H1 (cell line): Measurements from ENCODE around the gene ALG2. TPM values are rescaled to one million over a fixed set of nuclear protein-coding genes. Genes with fewer than 3 reads are reported as not detected.

Experiments used
- CTCF ChIA-PET: fragments of 300-600 bp; sonication (Branson Sonifier 250); formaldehyde crosslinking; loops from one replicate; lab custom pipeline; 2021; ENCODE audit not compliant: partially characterized antibody; lab: Charles Lee
- POLR2A ChIA-PET: fragments of 300-600 bp; sonication (Branson Sonifier 250); formaldehyde crosslinking; loops from one replicate; lab custom pipeline; 2021; ENCODE audit warnings: inconsistent platforms; ENCODE audit not compliant: partially characterized antibody; lab: Charles Lee
- DNase-seq, 2 experiments: peaks; one replicate each; pipeline versions ENCODE4 v3.0.0 to v3.0.0-alpha.2; 2010 to 2022; ENCODE audit warnings: low spot score in 2 of 2, low read depth in 1 of 2, mixed read lengths in 1 of 2
- FAIRE-seq: peaks from 2 replicates; lab custom pipeline; 2011; peaks lifted over from hg19 to GRCh38; lab: Jason Lieb, UNC
- H2AFZ ChIP-seq: 2 replicates; pipeline ENCODE4 v1.8.1; 2012; ENCODE audit warnings: low read length, inconsistent platforms
- H2AK5ac ChIP-seq: 2 replicates; pipeline ENCODE4 v1.6.1; 2013; ENCODE audit warnings: low read depth, low read length
- H2BK120ac ChIP-seq: replicated peaks from 2 replicates; pipeline ENCODE3; 2013; ENCODE audit warnings: low read depth, low read length, inconsistent platforms
- H2BK12ac ChIP-seq: 2 replicates; pipeline ENCODE4 v1.6.1; 2013; ENCODE audit warnings: low read depth, low read length
- H2BK15ac ChIP-seq: 2 replicates; pipeline ENCODE4 v1.6.1; 2013; ENCODE audit warnings: low read length
- H2BK20ac ChIP-seq: 2 replicates; pipeline ENCODE4 v1.6.1; 2013; ENCODE audit warnings: low read length
- H2BK5ac ChIP-seq: 2 replicates; pipeline ENCODE4 v1.6.1; 2013; ENCODE audit warnings: low read depth, low read length
- H3K14ac ChIP-seq: 2 replicates; pipeline ENCODE4 v1.6.1; 2013; ENCODE audit warnings: inconsistent platforms; ENCODE audit not compliant: insufficient read length
- H3K18ac ChIP-seq: 2 replicates; pipeline ENCODE4 v1.6.1; 2013; ENCODE audit warnings: low read length; ENCODE audit errors: extremely low read depth
- H3K23ac ChIP-seq: 2 replicates; pipeline ENCODE4 v1.6.1; 2013; ENCODE audit warnings: inconsistent platforms; ENCODE audit not compliant: insufficient read length
- H3K23me2 ChIP-seq: 2 replicates; pipeline ENCODE4 v1.6.1; 2013; ENCODE audit warnings: low read depth, low read length
- H3K27ac ChIP-seq: 2 replicates; pipeline ENCODE4 v1.6.1; 2011; ENCODE audit warnings: low read depth, low read length, inconsistent platforms
- H3K27me3 ChIP-seq, 4 experiments: replicated peaks in 1 of 4; 1 replicate in 1 of 4; 2 replicates in 3 of 4; pipeline versions ENCODE4 v1.6.1 to v1.8.1; 2011 to 2013; ENCODE audit warnings: low read length in 3 of 4, mild to moderate bottlenecking in 3 of 4, inconsistent platforms in 2 of 4, mixed read lengths in 2 of 4, moderate library complexity in 1 of 4; ENCODE audit not compliant: control insufficient read depth in 3 of 4, insufficient read depth in 3 of 4; ENCODE audit errors: extremely low read depth in 1 of 4
- H3K36me3 ChIP-seq, 4 experiments: 2 replicates each; pipeline versions ENCODE4 v1.6.1 to v1.8.1; 2011 to 2013; ENCODE audit warnings: mild to moderate bottlenecking in 4 of 4, low read length in 3 of 4, moderate library complexity in 2 of 4, control low read depth in 1 of 4, inconsistent platforms in 1 of 4; ENCODE audit not compliant: insufficient read depth in 4 of 4, control insufficient read depth in 2 of 4
- H3K4ac ChIP-seq: replicated peaks from 2 replicates; pipeline ENCODE3; 2013; ENCODE audit warnings: low read length, low read depth, mixed read lengths, inconsistent platforms; ENCODE audit not compliant: insufficient read length
- H3K4me1 ChIP-seq, 4 experiments: replicated peaks in 1 of 4; 1 replicate in 1 of 4; 2 replicates in 3 of 4; pipeline versions ENCODE4 v1.6.1 to v1.8.1; 2011 to 2013; ENCODE audit warnings: low read length in 3 of 4, inconsistent platforms in 2 of 4, mixed read lengths in 1 of 4; ENCODE audit not compliant: insufficient read depth in 4 of 4, control insufficient read depth in 3 of 4
- H3K4me2 ChIP-seq, 2 experiments: 2 replicates each; pipeline versions ENCODE4 v1.6.1 to v1.8.1; 2011 to 2013; ENCODE audit warnings: low read depth in 2 of 2, low read length in 2 of 2, control low read depth in 1 of 2, inconsistent platforms in 1 of 2, mild to moderate bottlenecking in 1 of 2; ENCODE audit not compliant: insufficient read depth in 1 of 2
- H3K4me3 ChIP-seq, 4 experiments: fragments of 200-600, 300-600 bp in 1 of 4; sonication (generic), shearing (Covaris generic), sonication (Bioruptor Twin) in 1 of 4; 2 replicates each; pipeline versions ENCODE4 v1.5.1 to v1.8.1; 2011 to 2016; ENCODE audit warnings: low read length in 4 of 4, low read depth in 3 of 4, control low read depth in 2 of 4, inconsistent platforms in 2 of 4, mild to moderate bottlenecking in 2 of 4, mixed read lengths in 1 of 4, moderate library complexity in 1 of 4; ENCODE audit not compliant: insufficient read depth in 2 of 4; ENCODE audit errors: extremely low read depth in 1 of 4
- H3K56ac ChIP-seq: replicated peaks from 2 replicates; pipeline ENCODE3; 2013; ENCODE audit warnings: low read depth, mild to moderate bottlenecking, mixed read lengths, low read length, inconsistent platforms; ENCODE audit not compliant: insufficient read length
- H3K79me1 ChIP-seq: 2 replicates; pipeline ENCODE4 v1.6.1; 2013; ENCODE audit warnings: low read depth, low read length, control low read depth
- H3K79me2 ChIP-seq, 2 experiments: 2 replicates each; pipeline versions ENCODE4 v1.6.1 to v1.8.1; 2012 to 2013; ENCODE audit warnings: low read length in 2 of 2, mild to moderate bottlenecking in 2 of 2, inconsistent platforms in 1 of 2; ENCODE audit not compliant: insufficient read depth in 2 of 2, control insufficient read depth in 1 of 2
- H3K9ac ChIP-seq, 4 experiments: replicated peaks in 1 of 4; 1 replicate in 1 of 4; 2 replicates in 3 of 4; pipeline versions ENCODE4 v1.6.1 to v1.8.1; 2011 to 2013; ENCODE audit warnings: low read depth in 3 of 4, low read length in 3 of 4, control low read depth in 2 of 4, mild to moderate bottlenecking in 2 of 4, moderate library complexity in 2 of 4, inconsistent platforms in 1 of 4; ENCODE audit errors: extremely low read depth in 1 of 4
- H3K9me3 ChIP-seq, 2 experiments: 2 replicates each; pipeline versions ENCODE4 v1.6.1 to v1.8.1; 2012 to 2013; ENCODE audit warnings: mild to moderate bottlenecking in 2 of 2, moderate library complexity in 2 of 2, control low read depth in 1 of 2, inconsistent platforms in 1 of 2, low read depth in 1 of 2, low read length in 1 of 2, mixed read lengths in 1 of 2; ENCODE audit not compliant: insufficient read depth in 2 of 2
- H4K20me1 ChIP-seq, 2 experiments: replicated peaks in 1 of 2; 2 replicates each; pipeline versions ENCODE3 to v1.8.1; 2011 to 2013; ENCODE audit warnings: inconsistent platforms in 2 of 2, low read length in 2 of 2, mild to moderate bottlenecking in 1 of 2; ENCODE audit not compliant: insufficient read depth in 2 of 2, control insufficient read depth in 1 of 2
- H4K5ac ChIP-seq: 2 replicates; pipeline ENCODE4 v1.6.1; 2013; ENCODE audit warnings: low read length, low read depth, mixed read lengths, inconsistent platforms; ENCODE audit not compliant: insufficient read length
- H4K8ac ChIP-seq: 2 replicates; pipeline ENCODE4 v1.8.0; 2013; ENCODE audit warnings: mild to moderate bottlenecking, moderate library complexity, low read length, inconsistent platforms; ENCODE audit not compliant: insufficient read depth; ENCODE audit errors: extremely low read depth
- H4K91ac ChIP-seq: replicated peaks from 2 replicates; pipeline ENCODE3; 2013; ENCODE audit warnings: low read length, mixed read lengths, inconsistent platforms; ENCODE audit not compliant: insufficient read length
- ASH2L ChIP-seq: fragments of 200-600, 300-600 bp; sonication (generic); IDR thresholded peaks from one replicate; pipeline ENCODE4 v1.7.1; 2017; ENCODE audit warnings: low read length
- CBX8 ChIP-seq: fragments of 300-800, 300-1000 bp; sonication (generic); IDR thresholded peaks from 2 replicates; pipeline ENCODE4 v1.7.1; 2016; ENCODE audit warnings: low read depth, low read length, borderline replicate concordance
- CREB1 ChIP-seq: IDR thresholded peaks from 2 replicates; pipeline ENCODE4 v1.6.1; 2012; ENCODE audit warnings: inconsistent platforms
- CTCF ChIP-seq, 3 experiments: IDR thresholded peaks; 1 replicate in 2 of 3; 2 replicates in 1 of 3; pipeline versions ENCODE4 v1.5.1 to v1.6.1; 2011; ENCODE audit warnings: low read length in 3 of 3, mild to moderate bottlenecking in 3 of 3, inconsistent platforms in 2 of 3, low read depth in 1 of 3, moderate library complexity in 1 of 3; ENCODE audit not compliant: insufficient read depth in 1 of 3; ENCODE audit errors: control extremely low read depth in 1 of 3
- EZH2 ChIP-seq: fragments of 200-600 bp; sonication (generic); IDR thresholded peaks from 2 replicates; pipeline ENCODE4 v1.7.1; 2012; ENCODE audit warnings: low read depth, mild to moderate bottlenecking, moderate library complexity, low read length, inconsistent platforms; ENCODE audit not compliant: severe bottlenecking
- FOSL1 ChIP-seq: IDR thresholded peaks from 2 replicates; pipeline ENCODE4 v1.6.1; 2011; ENCODE audit warnings: mild to moderate bottlenecking, low read depth, low read length, moderate library complexity; ENCODE audit not compliant: insufficient read depth
- MAFK ChIP-seq: IDR thresholded peaks from 2 replicates; pipeline ENCODE4 v1.6.1; 2012; ENCODE audit warnings: low read depth, mild to moderate bottlenecking, improper control_type of control experiment, low read length
- NRF1 ChIP-seq: IDR thresholded peaks from 2 replicates; pipeline ENCODE4 v1.6.1; 2011; ENCODE audit warnings: mild to moderate bottlenecking, low read depth, low read length, improper control_type of control experiment
- POLR2A ChIP-seq, 2 experiments: IDR thresholded peaks; 1 replicate in 1 of 2; 2 replicates in 1 of 2; pipeline ENCODE4 v1.6.1; 2011; ENCODE audit warnings: low read depth in 2 of 2, low read length in 2 of 2, mild to moderate bottlenecking in 2 of 2; ENCODE audit errors: control extremely low read depth in 1 of 2
- RAD21 ChIP-seq, 2 experiments: IDR thresholded peaks in 1 of 2; conservative IDR thresholded peaks in 1 of 2; 2 replicates each; pipeline ENCODE4 v1.6.1; 2011; ENCODE audit warnings: low read depth in 2 of 2, low read length in 2 of 2, improper control_type of control experiment in 1 of 2, inconsistent platforms in 1 of 2, mild to moderate bottlenecking in 1 of 2, moderate library complexity in 1 of 2
- SIRT6 ChIP-seq: IDR thresholded peaks from one replicate; pipeline ENCODE4 v1.7.1; 2012; ENCODE audit warnings: low read length, inconsistent platforms
- ZNF274 ChIP-seq: IDR thresholded peaks from 2 replicates; pipeline ENCODE4 v1.7.0; 2012; ENCODE audit warnings: low read length, borderline replicate concordance; ENCODE audit errors: extremely low read depth
- WGBS, 2 experiments: shearing (Covaris generic) in 1 of 2; methylation state at CpG; one replicate each; pipeline versions ENCODE4 v1.1.6 to v1.1.7; 2013 to 2015; ENCODE audit warnings: low lambda C conversion rate in 2 of 2, mixed read lengths in 2 of 2, inconsistent platforms in 1 of 2, low coverage in 1 of 2, missing lambda C conversion rate in 1 of 2; ENCODE audit not compliant: insufficient replicate concordance in 2 of 2, insufficient coverage in 1 of 2, insufficient read length in 1 of 2; ENCODE audit errors: extremely low coverage in 1 of 2, missing lambda C conversion rate in 1 of 2; 5-methylcytosine and 5-hydroxymethylcytosine counted together
- polyA plus RNA-seq, 7 experiments: library from polyadenylated mRNA; depleted of rRNA in 3 of 7; stranded (reverse) in 5 of 7; unstranded in 2 of 7; fragments of >200 nt in 5 of 7; fragments of 200-250 nt in 2 of 7; gene quantifications; 1 replicate in 5 of 7; 2 replicates in 1 of 7; 4 replicates in 1 of 7; pipeline versions ENCODE4 v1.2.1 to v1.2.3, GENCODE V29; 2011 to 2013; ENCODE audit warnings: missing spikeins in 2 of 7, mixed read lengths in 2 of 7
- total RNA-seq: library from RNA; stranded (reverse); fragmentation: NEBNext Ultra II Directional; extraction: Animal tissue kit (Norgen Biotek cat#: 25700); gene quantifications from 2 replicates; pipeline ENCODE4 v1.2.1, GENCODE V29; 2021

Gene ALG2
- total and polyA plus RNA-seq, 2 of the 8 experiments (the other 6 are each of a cell fraction or from before 2014, with no cell fraction given) = 27.1 to 30.7 TPM

- no peak overlapping the region for H2BK5ac ChIP-seq
- no peak overlapping the region for H2AK5ac ChIP-seq
- no peak overlapping the region for H3K18ac ChIP-seq
- no peak overlapping the region for H3K14ac ChIP-seq
- no peak overlapping the region for H2BK15ac ChIP-seq
- no peaks in the 10 kb centered on the region for H3K4me1 ChIP-seq
- no peak overlapping the region for H3K4me2 ChIP-seq
- no peaks in the 10 kb centered on the region for H3K9me3 ChIP-seq
- H3K27me3 ChIP-seq = no peaks in the 10 kb centered on the region
- H2BK12ac ChIP-seq = no peak overlapping the region
- 86% methylated on average over 2 of the region's 2 CpGs; no CpG with 5 or more reads in 1 of the 2 experiments for WGBS, 2 experiments
- peaks cover 5 to 29% (median 13%) of the 10 kb centered on the region in 4 experiments; a peak in 6 of 8 replicates for H3K36me3 ChIP-seq
- H2AFZ ChIP-seq = no peak overlapping the region
- no peak overlapping the region for H3K4ac ChIP-seq
- H3K79me2 ChIP-seq = peaks cover 0 to under 1% of the 10 kb centered on the region in 2 experiments; a peak in 1 of 4 replicates
- H4K5ac ChIP-seq = no peak overlapping the region
- no peaks in the 10 kb centered on the region for H4K20me1 ChIP-seq
- H3K9ac ChIP-seq = no peak overlapping the region
- TF ChIP-seq CTCF (IDR thresholded peaks at IDR 0.05; ENCODE audit: control extremely low read depth in 1 of 3, insufficient read depth in 1 of 3, low read depth in 1 of 3, low read length in 3 of 3) (peak; percentile 68 to 73 (median 69)), EZH2 (no peak), CBX8 (no peak), ZNF274 (no peak), CREB1 (no peak), POLR2A (IDR thresholded peaks at IDR 0.05; ENCODE audit: control extremely low read depth in 1 of 2, low read depth in 2 of 2, low read length in 2 of 2) (no peak), ASH2L (no peak), SIRT6 (no peak), FOSL1 (no peak), RAD21 (IDR thresholded peaks at IDR 0.05 in 1 of 2, conservative IDR thresholded peaks at IDR 0.05 in 1 of 2; ENCODE audit: low read depth in 2 of 2, low read length in 2 of 2) (peak; percentile 58 to 65), MAFK (no peak), NRF1 (no peak)
- peak in 1 of 2 experiments; percentile 55 for DNase-seq
- no peak overlapping the region for H2BK20ac ChIP-seq
- CTCF ChIA-PET = interaction anchor here (0.7 to 4.6 kb wide), 33 partner anchors 9 to 1365 kb away, joined by 3 to 42 read pairs (median 5); partner anchors contain the start of genes ALG2 and SEC61B
- no peaks in the 10 kb centered on the region; the same call in 1 of the 2 replicates for H3K79me1 ChIP-seq
- no peak overlapping the region for H3K4me3 ChIP-seq
- no peak overlapping the region for H4K91ac ChIP-seq
- no peak overlapping the region for H3K27ac ChIP-seq
- H3K23me2 ChIP-seq = no peaks in the 10 kb centered on the region
- POLR2A ChIA-PET = interaction anchor here (1.0 to 6.0 kb wide), 2 partner anchors 9 to 13 kb away, joined by 3 to 38 read pairs; partner anchors contain the start of genes ALG2 and SEC61B
- H2BK120ac ChIP-seq = no peak overlapping the region
- no peak for FAIRE-seq
- no peak overlapping the region for H3K56ac ChIP-seq
- H3K23ac ChIP-seq = no peak overlapping the region
- H4K8ac ChIP-seq = no peak overlapping the region
Observed at GRCh38 chr9:99231711-99232110, 10.0 kb upstream of the ALG2 start.
